WTC11 (cell line): ENCODE data around the gene FREM2. TPM values are rescaled to one million over a fixed set of nuclear protein-coding genes. Genes with fewer than 3 reads are reported as not detected.

Source experiments
- ATAC-seq: fragments of 200-7000 bp; cut with Tn5 transposase; 2 replicates; pipeline ENCODE4 v1.10.0; 2021; ENCODE audit warnings: mild to moderate bottlenecking, moderate library complexity
- CTCF ChIA-PET: fragments of 300-600 bp; sonication (Branson Sonifier 250); formaldehyde crosslinking; loops from one replicate; lab custom pipeline; 2021; ENCODE audit warnings: antibody characterized with exemption; lab: Charles Lee
- POLR2A ChIA-PET: fragments of 350-600 bp; sonication (Branson Sonifier 250); formaldehyde crosslinking; loops from one replicate; lab custom pipeline; 2021; ENCODE audit warnings: antibody characterized with exemption; lab: Charles Lee
- DNase-seq: peaks from one replicate; pipeline ENCODE4 v3.0.0; 2021; ENCODE audit warnings: low spot score
- H3K27ac Mint-ChIP-seq: 2 replicates; pipeline ENCODE4 v1.8.0; 2021; ENCODE audit warnings: mixed read lengths
- H3K27me3 Mint-ChIP-seq: 2 replicates; pipeline ENCODE4 v1.8.0; 2021; ENCODE audit warnings: low read depth, mild to moderate bottlenecking, moderate library complexity, mixed read lengths
- H3K36me3 Mint-ChIP-seq: 2 replicates; pipeline ENCODE4 v1.8.0; 2021; ENCODE audit warnings: mixed read lengths
- H3K4me1 Mint-ChIP-seq: 2 replicates; pipeline ENCODE4 v1.8.0; 2022; ENCODE audit warnings: mixed read lengths
- H3K4me3 Mint-ChIP-seq: 2 replicates; pipeline ENCODE4 v1.8.0; 2021; ENCODE audit warnings: mild to moderate bottlenecking, moderate library complexity, mixed read lengths
- H3K9me3 Mint-ChIP-seq: 2 replicates; pipeline ENCODE4 v1.8.0; 2021; ENCODE audit warnings: mixed read lengths
- AFF4 ChIP-seq: sonication (generic); formaldehyde crosslinking; IDR thresholded peaks from 2 replicates; pipeline ENCODE4 v1.8.1; 2023; ENCODE audit warnings: mild to moderate bottlenecking, missing genetic modification reagents, borderline replicate concordance
- ARID4B ChIP-seq: sonication (generic); formaldehyde crosslinking; IDR thresholded peaks from 2 replicates; pipeline ENCODE4 v1.8.0; 2023; ENCODE audit warnings: missing genetic modification reagents, mild to moderate bottlenecking, borderline replicate concordance
- ATF3 ChIP-seq: sonication (generic); formaldehyde crosslinking; conservative IDR thresholded peaks from 2 replicates; pipeline ENCODE4 v1.8.1; 2022; ENCODE audit warnings: mild to moderate bottlenecking, missing genetic modification reagents
- ERG ChIP-seq: fragments of 250-450 bp; sonication (Bioruptor Pico); IDR thresholded peaks from 2 replicates; pipeline ENCODE4 v1.8.0; 2021; ENCODE audit warnings: mild to moderate bottlenecking
- ESRRA ChIP-seq: sonication (generic); formaldehyde crosslinking; IDR thresholded peaks from 2 replicates; pipeline ENCODE4 v1.8.1; 2022; ENCODE audit warnings: mild to moderate bottlenecking, missing genetic modification reagents, borderline replicate concordance
- FOXK1 ChIP-seq: sonication (generic); formaldehyde crosslinking; IDR thresholded peaks from 2 replicates; pipeline ENCODE4 v1.8.0; 2022; ENCODE audit warnings: mild to moderate bottlenecking, moderate library complexity, missing genetic modification reagents
- GABPB1 ChIP-seq: sonication (generic); formaldehyde crosslinking; IDR thresholded peaks from 2 replicates; pipeline ENCODE4 v1.8.1; 2023; ENCODE audit warnings: mild to moderate bottlenecking, missing genetic modification reagents
- HMGXB4 ChIP-seq: sonication (generic); formaldehyde crosslinking; IDR thresholded peaks from 2 replicates; pipeline ENCODE4 v1.8.1; 2023; ENCODE audit warnings: mild to moderate bottlenecking, moderate library complexity, missing genetic modification reagents
- MYBL2 ChIP-seq: sonication (generic); formaldehyde crosslinking; IDR thresholded peaks from 2 replicates; pipeline ENCODE4 v1.8.1; 2023; ENCODE audit warnings: mild to moderate bottlenecking, moderate library complexity, missing genetic modification reagents
- NFATC4 ChIP-seq: fragments of 250-450 bp; sonication (Bioruptor Pico); IDR thresholded peaks from 2 replicates; pipeline ENCODE4 v1.9.0; 2021; ENCODE audit warnings: mild to moderate bottlenecking
- PRDM15 ChIP-seq: sonication (generic); formaldehyde crosslinking; IDR thresholded peaks from 2 replicates; pipeline ENCODE4 v1.8.0; 2022; ENCODE audit warnings: missing genetic modification reagents
- PRRX2 ChIP-seq: fragments of 250-450 bp; sonication (Bioruptor Pico); IDR thresholded peaks from 2 replicates; pipeline ENCODE4 v1.8.0; 2021; ENCODE audit warnings: mild to moderate bottlenecking
- SMAD3 ChIP-seq: sonication (generic); formaldehyde crosslinking; IDR thresholded peaks from 2 replicates; pipeline ENCODE4 v1.8.0; 2022; ENCODE audit warnings: missing genetic modification reagents, mild to moderate bottlenecking, borderline replicate concordance
- SMAD4 ChIP-seq: sonication (generic); formaldehyde crosslinking; IDR thresholded peaks from 2 replicates; pipeline ENCODE4 v1.8.0; 2022; ENCODE audit warnings: mild to moderate bottlenecking, missing genetic modification reagents
- TEAD4 ChIP-seq: sonication (generic); formaldehyde crosslinking; IDR thresholded peaks from 2 replicates; pipeline ENCODE4 v1.8.0; 2022; ENCODE audit warnings: mild to moderate bottlenecking, missing genetic modification reagents
- ZNF423 ChIP-seq: fragments of 250-450 bp; sonication (Bioruptor Pico); IDR thresholded peaks from 2 replicates; pipeline ENCODE4 v2.1.2; 2022; ENCODE audit warnings: mild to moderate bottlenecking, moderate library complexity
- ZNF512 ChIP-seq: sonication (generic); formaldehyde crosslinking; IDR thresholded peaks from 2 replicates; pipeline ENCODE4 v1.8.1; 2022; ENCODE audit warnings: missing genetic modification reagents, borderline replicate concordance
- total RNA-seq: library from RNA; stranded (reverse); gene quantifications from 3 replicates; pipeline ENCODE4 v1.2.3, GENCODE V29; 2021

Gene FREM2
- total RNA-seq, 1 experiment from 2014 or later = 23.7 TPM

- Mint-ChIP-seq H3K36me3 (peaks cover 2% of the 10 kb centered on the region; the same call in 1 of the 2 replicates), H3K27ac (no peak overlapping the region), H3K4me1 (peaks cover 4% of the 10 kb centered on the region), H3K4me3 (no peak overlapping the region), H3K9me3 (no peaks in the 10 kb centered on the region), H3K27me3 (no peaks in the 10 kb centered on the region)
- ATAC-seq (no peak), DNase-seq (no peak)
- CTCF ChIA-PET = no interaction called here
- TF ChIP-seq PRRX2 (CRISPR knock-in tag) = no peak
- no peak for TF ChIP-seq ZNF423 (CRISPR knock-in tag)
- no peak for TF ChIP-seq ESRRA (CRISPR knock-in tag)
- no peak for TF ChIP-seq AFF4 (CRISPR knock-in tag)
- TF ChIP-seq FOXK1 = no peak
- TF ChIP-seq SMAD4 (CRISPR knock-in tag) = no peak
- TF ChIP-seq HMGXB4 (CRISPR knock-in tag) = no peak
- TF ChIP-seq GABPB1 = no peak
- no peak for TF ChIP-seq PRDM15 (CRISPR knock-in tag)
- TF ChIP-seq TEAD4 (CRISPR knock-in tag) = no peak
- no peak for TF ChIP-seq ATF3 (CRISPR knock-in tag)
- TF ChIP-seq NFATC4 (CRISPR knock-in tag) = no peak
- TF ChIP-seq ZNF512 (CRISPR knock-in tag) = no peak
- no peak for TF ChIP-seq SMAD3 (CRISPR knock-in tag)
- no peak for TF ChIP-seq MYBL2 (CRISPR knock-in tag)
- no peak for TF ChIP-seq ARID4B (CRISPR knock-in tag)
- no peak for TF ChIP-seq ERG (CRISPR knock-in tag)
- POLR2A ChIA-PET = no interaction called here
These were observed 31.5 kb downstream of the FREM2 start for GRCh38 chr13:38718374-38718773.
